ENCODE measurements around the gene COLEC12. TPM values are rescaled to one million over a fixed set of nuclear protein-coding genes. Genes with fewer than 3 reads are reported as not detected.

COLEC12 gene
- total RNA-seq, 1 experiment from 2014 or later: not detected

GRCh38 chr18:379681-380330 lies 120.7 kb downstream of the COLEC12 start:
- Histone ChIP-seq H3K79me2 (ENCODE audit: low read depth) (no peaks in the 10 kb centered on the region), H4K20me1 (ENCODE audit: insufficient read depth) (no peaks in the 10 kb centered on the region), H3K9me2 (ENCODE audit: insufficient read depth) (no peaks in the 10 kb centered on the region), H3K4me3 (no peak overlapping the region), H2AFZ (no peak overlapping the region), H3K36me3 (ENCODE audit: low read depth) (no peaks in the 10 kb centered on the region), H3K4me1 (replicated peaks; ENCODE audit: insufficient read depth) (no peaks in the 10 kb centered on the region), H3K9me3 (ENCODE audit: insufficient read depth, low read depth) (peaks cover 3% of the 10 kb centered on the region; the same call in 1 of the 2 replicates), H3K27ac (no peak overlapping the region), H3F3A (ENCODE audit: insufficient read depth, low read depth) (no peaks in the 10 kb centered on the region), H3K27me3 (ENCODE audit: insufficient read depth, low read depth) (peaks cover 78% of the 10 kb centered on the region), H3K4me2 (no peak overlapping the region)
- ChIA-PET CTCF (no interaction called here), POLR2A (ENCODE audit: unreplicated experiment) (no interaction called here)
- no TSS peak for BruUV-seq (replicated peaks)
- TF ChIP-seq CTCF (conservative IDR thresholded peaks at IDR 0.05): no peak
- no peak for TF ChIP-seq EZH2 (IDR thresholded peaks at IDR 0.05; ENCODE audit: low read depth)
- DNase-seq: no peak
- intact Hi-C loops (cut with micrococcal nuclease; ENCODE audit: unreplicated experiment): no loop called here

- POLR2A ChIA-PET (ENCODE audit: unreplicated experiment): no interaction called here
- TF ChIP-seq EZH2 (IDR thresholded peaks at IDR 0.05; ENCODE audit: low read depth) (no peak), CTCF (conservative IDR thresholded peaks at IDR 0.05) (no peak)
These were observed 122.4 kb downstream of the COLEC12 start for GRCh38 chr18:378079-378478.

GRCh38 chr18:377088-377487 lies 123.4 kb downstream of the COLEC12 start:
- Histone ChIP-seq H3K36me3 (ENCODE audit: low read depth) (no peaks in the 10 kb centered on the region), H4K20me1 (ENCODE audit: insufficient read depth) (no peaks in the 10 kb centered on the region), H3K9me2 (ENCODE audit: insufficient read depth) (no peaks in the 10 kb centered on the region), H3K9me3 (ENCODE audit: insufficient read depth, low read depth) (peaks cover 3% of the 10 kb centered on the region; the same call in 1 of the 2 replicates), H3K4me1 (replicated peaks; ENCODE audit: insufficient read depth) (no peaks in the 10 kb centered on the region), H3K4me3 (no peak overlapping the region), H3K79me2 (ENCODE audit: low read depth) (no peaks in the 10 kb centered on the region), H3F3A (ENCODE audit: insufficient read depth, low read depth) (no peaks in the 10 kb centered on the region), H2AFZ (no peak overlapping the region), H3K27ac (no peak overlapping the region), H3K27me3 (ENCODE audit: insufficient read depth, low read depth) (peaks cover 94% of the 10 kb centered on the region), H3K4me2 (no peak overlapping the region)
- ChIA-PET CTCF (no interaction called here), POLR2A (ENCODE audit: unreplicated experiment) (no interaction called here)
- no peak for DNase-seq
- TF ChIP-seq CTCF (conservative IDR thresholded peaks at IDR 0.05) (no peak), EZH2 (IDR thresholded peaks at IDR 0.05; ENCODE audit: low read depth) (no peak)
- intact Hi-C loops (cut with micrococcal nuclease; ENCODE audit: unreplicated experiment): no loop called here
- BruUV-seq (replicated peaks): no TSS peak

More at GRCh38 chr18:378079-378478, 122.4 kb downstream of the COLEC12 start:
- intact Hi-C loops (cut with micrococcal nuclease; ENCODE audit: unreplicated experiment): no loop called here
- no peak overlapping the region for H3K4me2 ChIP-seq
- no peaks in the 10 kb centered on the region for H3K4me1 ChIP-seq (replicated peaks; ENCODE audit: insufficient read depth)
- H3K4me3 ChIP-seq: no peak overlapping the region
- no TSS peak for BruUV-seq (replicated peaks)
- DNase-seq: no peak
- peaks cover 3% of the 10 kb centered on the region; the same call in 1 of the 2 replicates for H3K9me3 ChIP-seq (ENCODE audit: insufficient read depth, low read depth)
- no peaks in the 10 kb centered on the region for H4K20me1 ChIP-seq (ENCODE audit: insufficient read depth)
- H3F3A ChIP-seq (ENCODE audit: insufficient read depth, low read depth): no peaks in the 10 kb centered on the region
- H3K27me3 ChIP-seq (ENCODE audit: insufficient read depth, low read depth): peaks cover 88% of the 10 kb centered on the region
- CTCF ChIA-PET: no interaction called here
- H3K27ac ChIP-seq: no peak overlapping the region
- H3K36me3 ChIP-seq (ENCODE audit: low read depth): no peaks in the 10 kb centered on the region
- H2AFZ ChIP-seq: no peak overlapping the region
- no peaks in the 10 kb centered on the region for H3K79me2 ChIP-seq (ENCODE audit: low read depth)
- no peaks in the 10 kb centered on the region for H3K9me2 ChIP-seq (ENCODE audit: insufficient read depth)
